Neural crest cell (in vitro differentiated cells): ENCODE results near the gene TERT. TPM values are rescaled to one million over a fixed set of nuclear protein-coding genes. Genes with fewer than 3 reads are reported as not detected.
"Not testable (repeated sequence)": the region's sequence is repeated elsewhere in the genome, so short reads cannot be mapped to it uniquely, and the experiment has no call there.

Experiments used
- DNase-seq: peaks from one replicate; pipeline ENCODE4 v3.0.0; 2021; ENCODE audit warnings: low read depth, mixed read lengths, low spot score
- H3K27ac Mint-ChIP-seq: one replicate; pipeline ENCODE4 v1.8.0; 2021; ENCODE audit warnings: mild to moderate bottlenecking, mixed read lengths; ENCODE audit not compliant: unreplicated experiment
- H3K27me3 Mint-ChIP-seq: 2 replicates; pipeline ENCODE4 v1.8.0; 2021; ENCODE audit warnings: low read depth, mild to moderate bottlenecking, mixed read lengths
- H3K36me3 Mint-ChIP-seq: 2 replicates; pipeline ENCODE4 v1.8.0; 2021; ENCODE audit warnings: low read depth, mild to moderate bottlenecking, mixed read lengths
- H3K4me1 Mint-ChIP-seq: 2 replicates; pipeline ENCODE4 v1.8.0; 2021; ENCODE audit warnings: mixed read lengths
- H3K4me3 Mint-ChIP-seq: one replicate; pipeline ENCODE4 v1.8.0; 2021; ENCODE audit warnings: mild to moderate bottlenecking, mixed read lengths
- H3K9me3 Mint-ChIP-seq: 2 replicates; pipeline ENCODE4 v1.8.0; 2021; ENCODE audit warnings: mixed read lengths
- CTCF ChIP-seq: fragments of 200-600 bp; sonication (generic); conservative IDR thresholded peaks from 2 replicates; pipeline ENCODE4 v1.5.0; 2021; ENCODE audit warnings: antibody characterized with exemption, mild to moderate bottlenecking
- total RNA-seq: library from RNA; stranded (reverse); gene quantifications from 2 replicates; pipeline ENCODE4 v1.2.1, GENCODE V29; 2021

TERT gene
- total RNA-seq, 1 donor from 2014 or later = 5.6 TPM

GRCh38 chr5:1332461-1333001 lies 37.7 kb upstream of the TERT start:
- Mint-ChIP-seq H3K27me3 (no peaks in the 10 kb centered on the region), H3K4me3 (no peak overlapping the region), H3K4me1 (no peaks in the 10 kb centered on the region), H3K27ac (no peak overlapping the region), H3K36me3 (peaks cover 8% of the 10 kb centered on the region), H3K9me3 (peaks cover 4% of the 10 kb centered on the region)
- TF ChIP-seq CTCF = no peak
- DNase-seq = no peak

GRCh38 chr5:1331861-1332405 lies 37.1 kb upstream of the TERT start:
- no peak for TF ChIP-seq CTCF
- Mint-ChIP-seq H3K36me3 (peaks cover 8% of the 10 kb centered on the region), H3K27ac (no peak overlapping the region), H3K4me1 (no peaks in the 10 kb centered on the region), H3K27me3 (no peaks in the 10 kb centered on the region), H3K9me3 (peaks cover 4% of the 10 kb centered on the region), H3K4me3 (no peak overlapping the region)
- DNase-seq = no peak

- Mint-ChIP-seq H3K36me3 (peaks cover 8% of the 10 kb centered on the region), H3K27ac (no peak overlapping the region), H3K27me3 (no peaks in the 10 kb centered on the region), H3K9me3 (peaks cover 4% of the 10 kb centered on the region), H3K4me3 (no peak overlapping the region), H3K4me1 (no peaks in the 10 kb centered on the region)
- no peak for TF ChIP-seq CTCF
- no peak for DNase-seq
These were observed 36.3 kb upstream of the TERT start for GRCh38 chr5:1330847-1331831.

- Mint-ChIP-seq H3K4me3 (no peak overlapping the region), H3K9me3 (peaks cover 4% of the 10 kb centered on the region), H3K4me1 (no peaks in the 10 kb centered on the region), H3K27me3 (no peaks in the 10 kb centered on the region), H3K27ac (no peak overlapping the region), H3K36me3 (peaks cover 8% of the 10 kb centered on the region)
- no peak for TF ChIP-seq CTCF
- DNase-seq = no peak
These were observed 35.4 kb upstream of the TERT start for GRCh38 chr5:1330146-1330846.

GRCh38 chr5:1329111-1329579 lies 34.3 kb upstream of the TERT start:
- Mint-ChIP-seq H3K4me1 (no peaks in the 10 kb centered on the region), H3K4me3 (no peak overlapping the region), H3K9me3 (peaks cover 4% of the 10 kb centered on the region), H3K27me3 (no peaks in the 10 kb centered on the region), H3K36me3 (peaks cover 8% of the 10 kb centered on the region), H3K27ac (no peak overlapping the region)
- no peak for DNase-seq
- TF ChIP-seq CTCF = no peak

GRCh38 chr5:1328237-1329110 lies 33.6 kb upstream of the TERT start:
- H3K36me3 Mint-ChIP-seq = not testable (repeated sequence)

More at GRCh38 chr5:1328237-1329110, 33.6 kb upstream of the TERT start:
- not testable (repeated sequence) for H3K9me3 Mint-ChIP-seq, H3K27me3 Mint-ChIP-seq, H3K4me3 Mint-ChIP-seq, DNase-seq, H3K27ac Mint-ChIP-seq, H3K4me1 Mint-ChIP-seq
